Amniotic epithelial cell (primary cell): ENCODE data around the gene CFD.
"Not testable (repeated sequence)": the region's sequence is repeated elsewhere in the genome, so short reads cannot be mapped to it uniquely, and the experiment has no call there.

ENCODE experiments used
- DNase-seq: peaks from one replicate; pipeline ENCODE4 v3.0.0-alpha.2; 2010; ENCODE audit warnings: low read depth

CFD gene

GRCh38 chr19:825897-826644 is 33.4 kb upstream of the CFD start:
- peak; percentile 61 for DNase-seq

GRCh38 chr19:827314-827709 is 32.2 kb upstream of the CFD start:
- no peak for DNase-seq

- DNase-seq, result no peak
Observed at GRCh38 chr19:827710-828321, 31.6 kb upstream of the CFD start, which contains the start of gene AZU1. Gene AZU1, plus strand, starts transcription at chr19:827837. Its CDS starts 10 bp downstream, at chr19:827847.

- DNase-seq, result no peak
Observed at GRCh38 chr19:829129-829758, 30.2 kb upstream of the CFD start.

GRCh38 chr19:831407-832369 is 27.8 kb upstream of the CFD start:
- no peak for DNase-seq

- no peak for DNase-seq
Observed at GRCh38 chr19:834216-834615, 25.2 kb upstream of the CFD start.

- no peak for DNase-seq
Observed at GRCh38 chr19:835210-835810, 24.2 kb upstream of the CFD start.

- no peak for DNase-seq
Observed at GRCh38 chr19:840519-841206, 18.8 kb upstream of the CFD start, which contains the start of gene PRTN3. Gene PRTN3, plus strand, starts transcription at chr19:840999. Its CDS starts 10 bp downstream, at chr19:841009.

GRCh38 chr19:842802-843179 is 16.7 kb upstream of the CFD start:
- not testable (repeated sequence) for DNase-seq

GRCh38 chr19:843180-843835 is 16.2 kb upstream of the CFD start:
- no peak for DNase-seq

- DNase-seq, result no peak
Observed at GRCh38 chr19:843836-844545, 15.5 kb upstream of the CFD start.

- DNase-seq, result peak; percentile 24
Observed at GRCh38 chr19:844546-844971, 14.9 kb upstream of the CFD start.

- no peak for DNase-seq
Observed at GRCh38 chr19:845707-846521, 13.6 kb upstream of the CFD start.

- no peak for DNase-seq
Observed at GRCh38 chr19:848386-848921, 11.0 kb upstream of the CFD start.

- not testable (repeated sequence) for DNase-seq
Observed at GRCh38 chr19:849195-849594, 10.3 kb upstream of the CFD start.

- peak; percentile 87 for DNase-seq
Observed at GRCh38 chr19:850221-850978, 9.1 kb upstream of the CFD start.

- DNase-seq, result no peak
Observed at GRCh38 chr19:850979-851335, 8.5 kb upstream of the CFD start.
